ENCODE data around the gene PI3.

DNA sequence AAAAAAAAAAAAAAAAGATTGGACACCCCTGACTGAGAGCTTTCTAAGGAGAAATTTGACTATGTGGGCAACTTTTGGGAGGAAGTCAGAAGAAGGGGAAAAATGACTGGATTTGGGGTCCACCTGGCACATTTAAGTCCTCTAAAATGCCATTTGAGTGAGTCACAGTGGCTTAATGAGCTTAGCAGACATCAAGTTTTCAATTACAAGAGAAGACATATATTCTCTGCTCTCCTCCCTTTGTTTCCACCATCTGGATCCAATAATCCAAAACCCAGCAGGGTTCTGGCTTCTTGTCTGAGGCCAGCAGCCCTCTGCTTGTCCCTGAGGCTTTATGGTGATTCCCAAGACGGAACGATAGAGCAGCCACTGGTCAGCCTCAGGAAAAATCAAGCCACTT lies 6.9 kb downstream of the PI3 start:
- TF ChIP-seq, protein P1, sequence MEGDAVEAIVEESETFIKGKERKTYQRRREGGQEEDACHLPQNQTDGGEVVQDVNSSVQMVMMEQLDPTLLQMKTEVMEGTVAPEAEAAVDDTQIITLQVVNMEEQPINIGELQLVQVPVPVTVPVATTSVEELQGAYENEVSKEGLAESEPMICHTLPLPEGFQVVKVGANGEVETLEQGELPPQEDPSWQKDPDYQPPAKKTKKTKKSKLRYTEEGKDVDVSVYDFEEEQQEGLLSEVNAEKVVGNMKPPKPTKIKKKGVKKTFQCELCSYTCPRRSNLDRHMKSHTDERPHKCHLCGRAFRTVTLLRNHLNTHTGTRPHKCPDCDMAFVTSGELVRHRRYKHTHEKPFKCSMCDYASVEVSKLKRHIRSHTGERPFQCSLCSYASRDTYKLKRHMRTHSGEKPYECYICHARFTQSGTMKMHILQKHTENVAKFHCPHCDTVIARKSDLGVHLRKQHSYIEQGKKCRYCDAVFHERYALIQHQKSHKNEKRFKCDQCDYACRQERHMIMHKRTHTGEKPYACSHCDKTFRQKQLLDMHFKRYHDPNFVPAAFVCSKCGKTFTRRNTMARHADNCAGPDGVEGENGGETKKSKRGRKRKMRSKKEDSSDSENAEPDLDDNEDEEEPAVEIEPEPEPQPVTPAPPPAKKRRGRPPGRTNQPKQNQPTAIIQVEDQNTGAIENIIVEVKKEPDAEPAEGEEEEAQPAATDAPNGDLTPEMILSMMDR (IDR thresholded peaks at IDR 0.05) = no peak
- TF ChIP-seq POLR2A (IDR thresholded peaks at IDR 0.05) (no peak), EP300 (IDR thresholded peaks at IDR 0.05) (no peak)
